Psoas muscle (tissue), 8 donors: ENCODE measurements around the gene RPTOR. TPM values are rescaled to one million over a fixed set of nuclear protein-coding genes. Genes with fewer than 3 reads are reported as not detected.
A peak's percentile ranks its signal among the peaks of the same experiment; 100 is the strongest.

Experiments
- ATAC-seq, 4 donors: fragments of 200-7000 bp; cut with Tn5 transposase; one replicate each; pipeline ENCODE4 v1.9.1; 2020; ENCODE audit warnings: moderate library complexity in 3 of 4, mild to moderate bottlenecking in 2 of 4
- DNase-seq, 2 donors: peaks; one replicate each; pipeline ENCODE4 v3.0.0-alpha.2; 2020
- H3K27ac ChIP-seq: fragments of 200-600 bp; one replicate; pipeline ENCODE4 v1.8.0; 2022
- H3K27me3 ChIP-seq, 3 donors: fragments of 200-600 bp in 1 of 3; one replicate each; pipeline versions ENCODE4 v1.6.1 to v1.8.0; 2013 to 2022; ENCODE audit warnings: low read length in 2 of 3, mild to moderate bottlenecking in 2 of 3, moderate library complexity in 1 of 3; ENCODE audit not compliant: insufficient read depth in 3 of 3
- H3K36me3 ChIP-seq, 2 donors: fragments of 200-600 bp in 1 of 2; one replicate each; pipeline versions ENCODE4 v1.6.1 to v1.8.0; 2013 to 2022; ENCODE audit warnings: low read depth in 1 of 2, mild to moderate bottlenecking in 1 of 2, moderate library complexity in 1 of 2; ENCODE audit not compliant: insufficient read depth in 1 of 2
- H3K4me1 ChIP-seq: fragments of 200-600 bp; one replicate; pipeline ENCODE4 v1.8.0; 2022
- H3K4me3 ChIP-seq: fragments of 200-600 bp; one replicate; pipeline ENCODE4 v1.8.0; 2022; ENCODE audit warnings: mild to moderate bottlenecking
- H3K9me3 ChIP-seq: fragments of 200-600 bp; one replicate; pipeline ENCODE4 v1.8.0; 2022
- CTCF ChIP-seq: fragments of 200-600 bp; IDR thresholded peaks from one replicate; pipeline ENCODE4 v1.8.0; 2022; ENCODE audit warnings: antibody characterized with exemption
- WGBS, 3 donors: extraction: QIAGEN DNeasy Blood & Tissue Kit; methylation state at CpG; one replicate each; pipeline versions ENCODE4 v1.1.6 to v1.1.7; 2013; 5-methylcytosine and 5-hydroxymethylcytosine counted together
- intact Hi-C, 2 donors: fragments of 100-400 bp; cut with DNase I; formaldehyde crosslinking; loops; one replicate each; pipeline versions ENCODE4 v1.11.0 to v1.14.2; 2022
- polyA plus RNA-seq, 3 donors: library from polyadenylated mRNA; stranded (reverse); fragments of 200-250 nt; gene quantifications; one replicate each; pipeline ENCODE4 v1.2.3, GENCODE V29; 2013
- total RNA-seq, 4 donors: library from RNA; stranded (reverse); fragmentation: NEBNext Ultra II Directional in 2 of 4; extraction: Animal tissue kit (Norgen Biotek cat#: 25700) in 2 of 4; gene quantifications; one replicate each; pipeline versions ENCODE4 v1.2.1 to v1.2.4, GENCODE V29; 2021 to 2023
- donor health status: healthy with polysubstance abuse.
- donor health status: DM: no; HTN: no; CAD: no; lungs with moderate emphysema.
- donor health status: Bipolar disorder and iron deficiency.
- donor health status: healthy.
- donor health status: DM: yes; HTN: yes; CAD: no.
- donor health status: DM: no; HTN: no; CAD: no.
- donor health status: DM: no; HTN: no; CAD: no.
- donor health status: DM: yes; HTN: yes; CAD: no.

RPTOR gene
- total and polyA plus RNA-seq, 7 donors: 13.6 to 82.2 (median 32.5) TPM

DNA sequence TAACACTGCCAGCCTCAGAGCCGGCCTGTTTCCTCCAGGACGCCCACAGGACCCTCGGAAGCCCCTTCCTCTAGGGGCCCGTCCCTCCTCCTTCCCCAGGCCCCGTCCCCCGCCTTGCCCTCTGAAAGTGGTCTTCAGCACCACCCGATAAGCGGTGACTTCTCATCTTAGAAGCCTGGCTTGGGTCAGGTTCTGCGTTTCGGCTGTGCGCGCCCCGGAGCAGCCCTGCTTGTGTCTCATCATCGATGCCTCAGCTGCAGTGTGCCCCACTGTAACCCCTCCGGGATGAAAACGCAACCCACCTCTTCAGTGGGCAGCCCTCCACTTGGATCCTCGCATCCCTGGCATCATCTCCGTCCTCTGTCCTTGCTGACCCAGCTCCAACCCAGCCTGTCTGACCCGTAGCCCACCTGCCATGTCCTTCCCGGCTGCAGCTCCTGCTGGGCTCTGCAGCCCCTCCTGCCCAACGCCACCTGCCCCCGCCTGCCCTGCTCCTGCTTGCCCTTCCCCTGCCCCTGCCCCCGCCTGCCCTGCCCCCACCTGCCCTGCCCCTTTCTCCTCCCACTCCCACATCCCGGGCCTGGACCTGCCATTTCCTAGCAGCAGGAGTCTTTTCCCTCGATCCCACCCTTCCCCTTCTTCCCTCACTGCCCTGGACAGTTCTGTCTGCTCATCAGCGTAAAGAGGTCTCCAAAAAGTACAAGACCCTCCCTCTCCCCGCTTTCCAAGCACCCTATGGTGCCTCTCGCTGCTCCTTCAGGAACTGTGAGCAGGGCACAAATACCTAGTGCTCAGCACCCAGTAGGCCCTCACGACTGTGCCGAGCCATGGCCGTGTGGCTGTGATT lies 334.5 kb downstream of the RPTOR start:
- TF ChIP-seq CTCF: no peak
- no peak for ATAC-seq

DNA sequence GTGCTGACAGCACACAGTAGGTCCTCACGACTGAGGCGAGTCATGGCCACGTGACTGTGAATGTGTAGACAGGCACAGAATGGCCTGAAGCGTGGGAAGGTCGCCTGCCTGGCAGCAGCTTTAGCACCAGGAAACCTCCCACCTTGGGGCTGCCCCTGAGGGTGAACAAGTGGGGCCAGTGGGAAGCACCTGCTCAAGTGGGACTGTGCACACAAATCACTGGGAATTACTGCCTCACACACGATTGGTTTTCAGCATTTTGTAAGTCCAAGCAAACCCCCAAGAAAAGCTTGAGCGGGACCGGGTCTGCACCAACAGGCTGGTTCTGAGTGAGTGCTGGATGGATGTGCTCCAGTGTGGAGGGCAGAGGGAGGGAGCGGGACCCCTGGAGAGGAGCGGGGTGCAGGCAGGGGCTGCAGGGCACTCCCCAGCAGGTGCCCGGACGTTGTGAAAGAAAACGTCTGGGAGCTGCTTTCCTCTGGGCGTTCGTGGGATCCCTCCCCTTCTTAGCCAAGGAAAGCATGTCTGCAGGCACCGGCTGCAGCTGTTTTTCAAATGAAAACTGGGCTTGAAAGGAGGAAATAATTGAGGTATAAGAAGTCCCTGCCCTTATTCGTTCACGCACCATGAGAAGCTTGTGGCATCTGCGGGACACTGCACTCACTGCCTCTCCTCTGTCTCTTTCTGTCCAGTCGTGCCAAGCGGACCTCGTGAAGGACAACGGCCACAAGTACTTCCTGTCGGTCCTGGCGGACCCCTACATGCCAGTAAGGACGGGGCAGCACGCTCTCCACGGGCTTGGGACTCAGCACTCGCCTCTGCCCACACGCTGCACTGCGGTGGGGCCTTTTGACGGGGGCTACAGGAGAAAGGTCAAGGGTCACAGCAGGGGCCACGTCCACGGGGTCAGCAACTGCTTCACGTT lies 335.3 kb downstream of the RPTOR start:
- WGBS, 3 donors: 61 to 72% (median 66%) methylated on average over 35 of the region's 35 CpGs

More for the DNA sequence above, 334.5 kb downstream of the RPTOR start:
- WGBS, 3 donors: 88 to 92% (median 91%) methylated on average over 29 to 31 of the region's 31 CpGs
- Histone ChIP-seq H3K4me3 (no peak overlapping the region), H3K4me1 (peaks cover 20% of the 10 kb centered on the region), H3K27me3 (no peaks in the 10 kb centered on the region), H3K27ac (no peak overlapping the region), H3K9me3 (no peaks in the 10 kb centered on the region), H3K36me3 (peaks cover 0 to 37% of the 10 kb centered on the region in 2 donors)
- peak in 1 of 2 donors; percentile 33 for DNase-seq
- intact Hi-C loops: loop anchor here in 1 of 2 donors (10.0 kb wide), 1 partner anchor 454 kb away; no protein-coding TSS in a partner anchor

GRCh38 chr17:80880648-80880985 lies 336.0 kb downstream of the RPTOR start:
- no peak overlapping the region for H3K4me3 ChIP-seq
- ATAC-seq (no peak), DNase-seq (peak in 1 of 2 donors; percentile 12)
- peaks cover 0 to 50% of the 10 kb centered on the region in 2 donors for H3K36me3 ChIP-seq
- WGBS, 3 donors: 55 to 75% (median 69%) methylated on average over 11 of the region's 11 CpGs
- H3K27ac ChIP-seq: no peak overlapping the region
- no peak for TF ChIP-seq CTCF
- no peaks in the 10 kb centered on the region for H3K27me3 ChIP-seq
- peaks cover 15% of the 10 kb centered on the region for H3K4me1 ChIP-seq
- H3K9me3 ChIP-seq: no peaks in the 10 kb centered on the region
- intact Hi-C loops: loop anchor here (5.0 to 10.0 kb wide), 2 partner anchors 77 to 214 kb away; no protein-coding TSS in a partner anchor

More for the DNA sequence above, 335.3 kb downstream of the RPTOR start:
- ATAC-seq (no peak), DNase-seq (peak in 1 of 2 donors; percentile 55)
- intact Hi-C loops: loop anchor here (5.0 to 10.0 kb wide), 3 partner anchors 77 to 455 kb away; no protein-coding TSS in a partner anchor
- no peaks in the 10 kb centered on the region for H3K9me3 ChIP-seq
- peaks cover 15% of the 10 kb centered on the region for H3K4me1 ChIP-seq
- no peaks in the 10 kb centered on the region for H3K27me3 ChIP-seq
- H3K4me3 ChIP-seq: no peak overlapping the region
- no peak for TF ChIP-seq CTCF
- H3K27ac ChIP-seq: no peak overlapping the region
- H3K36me3 ChIP-seq: peaks cover 0 to 45% of the 10 kb centered on the region in 2 donors

DNA sequence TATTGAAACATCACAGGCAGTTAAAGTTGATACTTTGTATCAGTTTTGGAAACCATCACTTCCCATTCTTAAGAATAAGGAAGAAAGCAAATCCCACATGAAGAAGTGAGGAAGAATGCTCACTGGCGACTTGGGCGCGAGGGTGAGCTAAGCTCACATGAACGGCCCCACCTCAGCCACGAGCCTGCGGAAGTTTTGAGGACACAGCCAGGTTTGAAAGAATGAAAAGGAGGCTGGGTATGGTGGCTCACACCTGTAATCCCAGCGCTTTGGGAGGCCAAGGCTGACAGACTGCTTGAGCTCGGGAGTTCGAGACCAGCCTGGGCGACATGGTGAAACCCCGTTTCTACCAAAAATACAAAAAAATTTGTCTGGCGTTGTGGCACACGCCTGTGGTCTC lies 336.7 kb downstream of the RPTOR start:
- WGBS, 3 donors: 86 to 94% (median 90%) methylated on average over 13 of the region's 13 CpGs
- H3K4me3 ChIP-seq: no peak overlapping the region
- no peaks in the 10 kb centered on the region for H3K9me3 ChIP-seq
- H3K4me1 ChIP-seq: peaks cover 15% of the 10 kb centered on the region
- intact Hi-C loops: loop anchor here (5.0 to 10.0 kb wide), 2 partner anchors 76 to 213 kb away; no protein-coding TSS in a partner anchor
- H3K27ac ChIP-seq: no peak overlapping the region
- H3K36me3 ChIP-seq: peaks cover 0 to 57% of the 10 kb centered on the region in 2 donors
- DNase-seq (peak in 1 of 2 donors; percentile 19), ATAC-seq (no peak)
- no peaks in the 10 kb centered on the region for H3K27me3 ChIP-seq
- TF ChIP-seq CTCF: no peak
